HEK293T (cell line): ENCODE measurements around the gene ACADVL.

ENCODE experiments used
- CTCF ChIA-PET: fragments of 350-600 bp; formaldehyde crosslinking; extraction: SDS; loops from one replicate; lab custom pipeline; 2021; ENCODE audit warnings: antibody characterized with exemption, inconsistent platforms; lab: Yijun Ruan, JAX
- POLR2A ChIA-PET: fragments of 350-600 bp; formaldehyde crosslinking; extraction: SDS; loops from one replicate; lab custom pipeline; 2020; ENCODE audit warnings: antibody characterized with exemption, inconsistent platforms; lab: Yijun Ruan, JAX
- DNase-seq: peaks from one replicate; pipeline ENCODE4 v3.0.0; 2012; ENCODE audit warnings: mixed read lengths; ENCODE audit errors: extremely low spot score
- ARNT ChIP-seq: fragments of 450-650 bp; IDR thresholded peaks from 2 replicates; pipeline ENCODE4 v1.6.1; 2017; ENCODE audit warnings: mild to moderate bottlenecking
- BHLHE40 ChIP-seq: fragments of 450-650 bp; IDR thresholded peaks from 2 replicates; pipeline ENCODE4 v1.6.1; 2016; ENCODE audit warnings: mild to moderate bottlenecking, moderate library complexity, borderline replicate concordance
- CTBP1 ChIP-seq: fragments of 450-650 bp; IDR thresholded peaks from 2 replicates; pipeline ENCODE4 v1.6.1; 2016; ENCODE audit warnings: borderline replicate concordance
- ELF4 ChIP-seq: fragments of 450-650 bp; IDR thresholded peaks from 2 replicates; pipeline ENCODE4 v1.6.1; 2017; ENCODE audit warnings: antibody characterized with exemption
- FOXA1 ChIP-seq: fragments of 450-650 bp; IDR thresholded peaks from 2 replicates; pipeline ENCODE4 v1.6.1; 2016; ENCODE audit warnings: mild to moderate bottlenecking
- FOXK2 ChIP-seq: fragments of 450-650 bp; IDR thresholded peaks from 2 replicates; pipeline ENCODE4 v1.6.1; 2016; ENCODE audit warnings: mild to moderate bottlenecking
- FOXM1 ChIP-seq: fragments of 450-650 bp; IDR thresholded peaks from 2 replicates; pipeline ENCODE4 v1.6.1; 2017; ENCODE audit warnings: mild to moderate bottlenecking, borderline replicate concordance
- HDGF ChIP-seq: fragments of 450-650 bp; IDR thresholded peaks from 2 replicates; pipeline ENCODE4 v1.6.1; 2017; ENCODE audit warnings: antibody characterized with exemption, borderline replicate concordance
- L3MBTL2 ChIP-seq: fragments of 450-650 bp; conservative IDR thresholded peaks from 2 replicates; pipeline ENCODE4 v1.6.1; 2016; ENCODE audit warnings: mild to moderate bottlenecking
- LEF1 ChIP-seq: fragments of 450-650 bp; IDR thresholded peaks from 2 replicates; pipeline ENCODE4 v1.6.1; 2017; ENCODE audit warnings: mild to moderate bottlenecking, borderline replicate concordance
- NFRKB ChIP-seq: fragments of 450-650 bp; IDR thresholded peaks from 2 replicates; pipeline ENCODE4 v1.6.1; 2016; ENCODE audit warnings: mild to moderate bottlenecking, moderate library complexity
- SP1 ChIP-seq: fragments of 450-650 bp; IDR thresholded peaks from 2 replicates; pipeline ENCODE4 v1.6.1; 2017
- SUZ12 ChIP-seq: fragments of 450-650 bp; IDR thresholded peaks from 2 replicates; pipeline ENCODE4 v1.6.1; 2016; ENCODE audit warnings: mild to moderate bottlenecking
- TARDBP ChIP-seq: fragments of 450-650 bp; IDR thresholded peaks from 2 replicates; pipeline ENCODE4 v1.6.1; 2016
- ZNF384 ChIP-seq: fragments of 450-650 bp; IDR thresholded peaks from 2 replicates; pipeline ENCODE4 v1.6.1; 2016
- TF ChIP-seq, protein P1 (sequence below): fragments of 450-650 bp; IDR thresholded peaks from 2 replicates; pipeline ENCODE4 v1.6.1; 2016

The ACADVL gene

DNA sequence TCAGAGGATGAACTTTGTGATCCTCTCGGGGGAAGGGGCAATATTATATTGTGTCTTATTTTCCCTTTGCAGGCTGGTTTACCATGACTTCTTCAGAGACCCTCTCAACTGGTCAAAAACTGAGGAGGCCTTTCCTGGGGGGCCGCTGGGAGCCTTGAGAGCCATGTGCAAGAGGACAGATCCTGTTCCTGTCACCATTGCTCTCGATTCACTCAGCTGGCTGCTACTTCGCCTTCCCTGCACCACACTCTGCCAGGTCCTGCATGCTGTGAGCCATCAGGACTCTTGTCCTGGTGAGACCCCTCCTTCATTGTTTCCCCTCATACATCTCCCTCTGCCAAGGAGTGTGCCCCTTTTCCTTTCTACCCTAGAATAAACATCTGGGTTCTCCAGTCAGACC is 34.8 kb downstream of the ACADVL start:
- CTCF ChIA-PET: no interaction called here
- POLR2A ChIA-PET: no interaction called here
- no peak for DNase-seq
- no peak for TF ChIP-seq BHLHE40
- no peak for TF ChIP-seq ARNT
- TF ChIP-seq L3MBTL2: no peak
- TF ChIP-seq, protein P1, sequence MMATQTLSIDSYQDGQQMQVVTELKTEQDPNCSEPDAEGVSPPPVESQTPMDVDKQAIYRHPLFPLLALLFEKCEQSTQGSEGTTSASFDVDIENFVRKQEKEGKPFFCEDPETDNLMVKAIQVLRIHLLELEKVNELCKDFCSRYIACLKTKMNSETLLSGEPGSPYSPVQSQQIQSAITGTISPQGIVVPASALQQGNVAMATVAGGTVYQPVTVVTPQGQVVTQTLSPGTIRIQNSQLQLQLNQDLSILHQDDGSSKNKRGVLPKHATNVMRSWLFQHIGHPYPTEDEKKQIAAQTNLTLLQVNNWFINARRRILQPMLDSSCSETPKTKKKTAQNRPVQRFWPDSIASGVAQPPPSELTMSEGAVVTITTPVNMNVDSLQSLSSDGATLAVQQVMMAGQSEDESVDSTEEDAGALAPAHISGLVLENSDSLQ: no peak

DNA sequence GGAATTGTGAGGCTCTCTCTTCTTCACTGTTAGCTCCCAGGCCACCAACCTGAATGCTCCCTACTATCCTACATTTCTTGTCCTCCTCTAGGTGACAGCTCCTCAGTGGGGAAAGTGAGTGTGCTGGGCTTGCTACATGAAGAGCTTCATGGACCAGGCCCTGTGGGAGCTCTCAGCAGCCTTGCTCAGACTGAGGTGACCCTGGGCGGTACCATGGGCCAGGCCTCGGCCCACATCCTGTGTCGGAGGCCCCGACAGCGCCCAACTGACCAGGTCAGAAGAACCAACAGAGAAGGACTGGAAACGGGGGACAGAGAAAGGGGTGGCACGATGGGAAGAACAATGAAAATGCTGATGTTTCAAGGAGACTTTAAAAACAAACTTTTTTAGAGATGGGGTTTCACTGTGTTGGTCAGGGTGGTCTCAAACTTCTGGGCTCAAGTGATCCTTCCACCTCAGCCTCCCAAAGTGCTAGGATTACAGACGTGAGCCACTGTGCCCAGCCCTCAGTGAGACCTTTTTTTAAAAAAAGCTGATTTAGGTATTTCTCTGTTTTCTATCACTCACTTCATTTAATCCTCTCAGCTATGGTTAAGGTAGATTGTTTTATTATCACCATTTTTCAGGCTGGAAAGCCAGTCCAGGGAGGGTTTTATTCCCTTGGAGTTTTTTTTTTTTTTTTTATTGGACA is 37.2 kb downstream of the ACADVL start:
- POLR2A ChIA-PET: interaction anchor here (0.7 to 1.4 kb wide), 4 partner anchors 15 to 73 kb away, joined by 3 to 4 read pairs (median 3); no protein-coding TSS in a partner anchor
- no peak for TF ChIP-seq CTBP1
- no peak for TF ChIP-seq ZNF384
- no peak for TF ChIP-seq TARDBP
- no peak for TF ChIP-seq FOXM1
- TF ChIP-seq LEF1: no peak
- TF ChIP-seq ELF4: no peak
- no peak for TF ChIP-seq SP1
- no peak for TF ChIP-seq ARNT
- no peak for DNase-seq
- CTCF ChIA-PET: no interaction called here

DNA sequence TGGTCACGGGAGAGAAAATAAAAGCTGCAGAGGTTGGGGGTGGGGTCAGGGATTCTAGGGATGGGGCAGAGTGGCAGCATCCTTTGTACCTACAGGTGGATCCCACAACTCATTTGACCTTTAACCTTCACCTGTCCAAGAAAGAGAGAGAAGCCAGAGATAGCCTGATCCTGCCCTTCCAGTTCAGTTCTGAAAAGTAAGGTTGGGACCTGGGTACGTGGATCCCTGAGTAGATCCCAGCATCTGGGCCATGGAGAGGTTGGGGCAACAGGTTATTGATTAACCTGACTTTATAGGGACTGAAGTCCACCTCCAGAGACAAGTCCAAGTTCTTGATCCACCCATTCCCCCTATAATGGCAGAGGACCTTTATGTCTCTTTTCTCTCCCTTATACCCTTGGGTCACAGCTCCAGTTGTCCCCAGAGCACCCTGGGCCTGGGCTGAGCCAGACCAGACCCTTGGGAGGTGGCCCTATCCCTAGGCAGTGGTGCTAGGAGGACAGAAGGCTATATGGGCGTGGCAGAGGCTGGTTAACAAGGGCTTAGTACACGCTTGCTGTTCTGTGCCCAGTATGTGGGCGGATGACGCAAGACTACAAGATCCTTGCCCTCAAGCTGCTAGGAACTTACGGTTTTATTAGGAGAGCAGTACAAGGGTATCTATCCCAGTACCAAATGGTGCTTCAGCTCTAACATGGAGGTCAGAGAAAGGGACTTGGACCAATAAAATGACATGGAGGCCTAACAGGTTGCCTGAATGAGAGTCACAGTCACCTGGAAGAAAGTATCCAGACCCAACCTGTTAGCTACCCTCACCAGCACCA is 39.2 kb downstream of the ACADVL start:
- TF ChIP-seq BHLHE40 (no peak), LEF1 (no peak), FOXA1 (no peak), CTBP1 (no peak), ARNT (no peak), ZNF384 (no peak), L3MBTL2 (no peak), FOXK2 (no peak), ELF4 (no peak), FOXM1 (no peak), SUZ12 (no peak), NFRKB (no peak), SP1 (no peak), HDGF (no peak)
- TF ChIP-seq, protein P1: no peak
- no peak for DNase-seq
- ChIA-PET POLR2A (no interaction called here), CTCF (no interaction called here)

- no peak for TF ChIP-seq FOXK2
- TF ChIP-seq NFRKB: no peak
- TF ChIP-seq ARNT: no peak
- TF ChIP-seq FOXA1: no peak
- no peak for TF ChIP-seq HDGF
- TF ChIP-seq FOXM1: no peak
- no peak for TF ChIP-seq ZNF384
- TF ChIP-seq, protein P1: no peak
- ChIA-PET POLR2A (no interaction called here), CTCF (no interaction called here)
- DNase-seq: no peak
Observed at GRCh38 chr17:7259555-7259889, 39.8 kb downstream of the ACADVL start.

DNA sequence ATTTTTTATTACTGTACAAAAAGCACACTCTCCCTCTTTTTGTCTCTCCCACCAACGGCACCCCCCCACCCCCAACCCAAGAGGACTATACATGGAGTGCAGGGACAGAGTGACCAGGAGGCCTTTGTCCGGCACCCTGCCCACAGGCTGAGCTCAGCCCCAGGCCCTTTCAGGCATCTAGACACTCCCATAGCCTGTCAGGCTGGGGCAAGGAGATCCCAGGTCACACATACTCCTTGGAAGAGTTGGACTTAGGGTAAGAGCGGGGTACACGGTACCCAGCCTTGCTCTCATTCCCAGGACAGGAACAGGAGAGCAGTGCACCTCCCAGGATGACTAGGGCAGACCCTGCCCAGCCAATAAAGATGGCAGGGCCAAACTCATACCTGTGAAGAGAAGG is 40.4 kb downstream of the ACADVL start:
- ChIA-PET CTCF (no interaction called here), POLR2A (no interaction called here)
- DNase-seq: no peak
- TF ChIP-seq ARNT (no peak), LEF1 (no peak), SP1 (no peak), NFRKB (no peak), FOXK2 (no peak), L3MBTL2 (no peak), ZNF384 (no peak), TARDBP (no peak), BHLHE40 (no peak), FOXM1 (no peak), ELF4 (no peak), FOXA1 (no peak), HDGF (no peak), SUZ12 (no peak), CTBP1 (no peak)
- TF ChIP-seq, protein P1: no peak
